GM21737 (cell line): ENCODE results near the gene GRM8.

ENCODE experiments used
- ATAC-seq: cut with Tn5 transposase; IDR thresholded peaks from one replicate; pipeline ENCODE4 v1.9.1; 2021; ENCODE audit warnings: mild to moderate bottlenecking, moderate library complexity; ENCODE audit not compliant: unreplicated experiment

Gene GRM8

DNA sequence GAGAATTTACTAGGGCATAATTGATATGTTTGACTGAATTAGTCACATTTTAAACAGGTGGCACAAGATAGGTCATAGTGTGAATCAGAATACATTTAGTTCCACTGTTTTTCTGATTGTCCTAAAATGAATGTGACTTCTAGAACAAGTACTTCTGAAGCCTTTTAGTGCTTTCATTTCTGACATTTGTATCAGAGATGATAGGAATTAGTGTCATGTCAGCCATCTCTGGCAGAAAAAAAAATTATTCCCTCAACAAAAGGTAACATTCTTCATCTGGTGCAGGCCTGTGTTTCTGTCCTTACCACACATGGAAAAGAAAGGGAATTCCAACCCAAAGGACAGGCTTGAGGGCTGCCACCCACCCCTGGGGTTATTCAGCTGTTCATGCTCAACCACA, 21.3 kb downstream of the GRM8 start:
- no peak for ATAC-seq

- no peak for ATAC-seq
Observed at GRCh38 chr7:127230192-127230925, 22.4 kb downstream of the GRM8 start.

- no peak for ATAC-seq
Observed at GRCh38 chr7:127226685-127227374, 25.9 kb downstream of the GRM8 start.

DNA sequence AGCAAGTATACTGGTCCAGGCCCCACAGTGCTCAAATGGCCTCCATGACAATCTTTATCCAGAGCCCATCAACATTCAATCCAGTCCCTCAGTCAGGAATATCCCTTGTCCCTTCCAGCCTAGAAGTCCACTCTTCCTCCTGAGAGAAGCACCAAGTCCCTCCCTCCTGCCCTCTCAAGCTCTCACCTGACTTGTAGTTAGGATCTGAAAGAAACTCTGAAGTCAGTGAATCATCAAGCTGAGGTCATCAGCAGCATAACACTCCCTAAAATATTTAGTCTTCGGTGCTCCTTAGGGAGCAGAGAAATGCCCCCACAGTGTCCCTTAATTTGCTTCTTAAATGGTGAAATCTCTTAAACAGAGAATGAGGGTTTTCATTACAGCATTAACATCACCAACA, 31.0 kb downstream of the GRM8 start:
- no peak for ATAC-seq

DNA sequence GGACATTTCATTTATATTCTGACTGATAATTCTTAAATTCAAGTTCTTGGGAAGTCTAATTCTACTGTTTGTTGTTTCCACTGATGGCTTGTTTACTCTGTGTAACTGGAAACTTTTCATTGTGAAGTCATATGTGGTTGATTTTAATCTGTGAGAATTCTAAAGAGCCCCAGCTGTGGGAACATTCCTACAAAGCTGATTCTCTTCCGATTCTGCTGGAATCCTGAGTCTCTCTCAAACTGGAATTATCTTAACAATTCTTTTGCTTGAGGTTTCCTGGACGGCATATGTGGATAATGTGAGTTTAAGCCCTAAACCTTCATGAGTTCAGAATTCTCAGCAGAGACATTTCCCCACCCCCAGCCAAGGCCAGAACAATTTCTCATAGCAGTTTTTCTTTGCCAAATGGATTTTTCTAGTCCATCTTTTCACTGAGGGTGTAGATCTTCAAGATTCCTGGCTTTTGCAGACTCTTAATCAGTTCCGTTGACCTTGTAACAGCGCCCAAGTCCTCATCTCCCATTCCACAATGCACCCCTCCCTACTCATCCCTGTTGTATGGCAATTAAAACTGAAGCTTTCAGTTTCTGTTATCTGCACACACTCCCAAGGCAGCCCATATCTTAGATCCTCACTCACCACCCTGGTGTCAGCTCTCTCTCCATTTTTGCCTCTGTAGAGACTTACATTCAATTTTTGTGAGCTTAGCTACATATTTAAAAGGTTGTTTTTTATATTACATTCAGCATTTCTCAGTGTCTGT, 37.6 kb downstream of the GRM8 start:
- no peak for ATAC-seq

DNA sequence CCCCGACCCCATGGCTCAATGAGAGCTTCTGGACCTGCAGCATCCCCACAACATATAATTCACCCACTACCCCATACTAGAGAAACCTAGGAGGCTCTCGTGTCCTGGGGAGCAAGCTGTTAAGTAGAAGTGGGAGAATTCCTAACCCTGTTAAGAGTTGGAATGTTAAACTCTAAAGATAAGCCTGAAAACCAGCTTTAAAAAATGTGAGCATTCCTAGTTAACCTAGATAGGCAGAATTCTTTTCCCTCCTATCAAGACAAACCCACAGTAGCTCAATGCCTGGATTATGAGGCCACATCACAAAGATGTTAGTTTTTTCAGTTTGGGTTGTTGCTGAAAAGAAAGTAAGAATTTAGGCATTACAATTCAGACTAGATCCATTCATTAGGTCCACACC, 42.9 kb downstream of the GRM8 start:
- no peak for ATAC-seq

DNA sequence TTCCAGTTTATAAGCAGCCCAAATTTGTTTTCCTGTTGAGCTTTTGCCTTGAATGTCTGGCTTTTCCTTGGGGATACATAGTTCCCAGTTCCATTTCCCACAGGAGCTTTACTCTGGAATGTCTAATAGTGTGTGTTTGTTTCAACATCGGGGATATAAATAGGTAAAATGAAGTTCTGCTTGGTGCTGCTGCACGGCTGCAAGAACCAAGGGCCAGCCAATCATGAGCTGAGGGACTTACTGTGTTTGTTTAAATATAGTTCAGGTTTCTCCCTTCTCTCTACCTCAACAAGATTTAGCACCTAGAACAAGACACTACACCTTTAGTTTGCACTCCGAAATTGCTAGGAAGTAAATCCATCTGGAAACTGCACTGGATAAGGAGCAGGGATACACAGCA, 43.9 kb downstream of the GRM8 start:
- no peak for ATAC-seq

GRCh38 chr7:127208351-127208750, 44.4 kb downstream of the GRM8 start:
- ATAC-seq, result no peak

DNA sequence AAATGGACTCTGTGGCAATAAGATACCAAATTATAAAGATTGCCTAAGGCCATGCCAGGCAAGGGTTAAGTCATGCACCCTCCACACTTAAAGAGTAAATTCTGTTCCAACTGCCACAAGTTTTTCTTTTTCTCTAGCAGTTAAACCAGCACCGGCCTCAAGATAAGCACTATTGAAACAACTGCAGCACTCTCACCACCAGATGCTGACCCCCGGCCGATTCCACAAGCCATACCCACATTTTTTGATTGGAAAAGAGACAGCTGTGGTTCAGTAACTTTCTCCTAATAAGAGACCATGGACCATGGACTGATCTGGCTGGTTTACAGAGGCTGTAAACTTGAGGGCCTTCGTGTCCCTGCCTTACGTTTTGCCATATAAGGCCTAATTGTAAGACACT, 44.9 kb downstream of the GRM8 start:
- no peak for ATAC-seq

DNA sequence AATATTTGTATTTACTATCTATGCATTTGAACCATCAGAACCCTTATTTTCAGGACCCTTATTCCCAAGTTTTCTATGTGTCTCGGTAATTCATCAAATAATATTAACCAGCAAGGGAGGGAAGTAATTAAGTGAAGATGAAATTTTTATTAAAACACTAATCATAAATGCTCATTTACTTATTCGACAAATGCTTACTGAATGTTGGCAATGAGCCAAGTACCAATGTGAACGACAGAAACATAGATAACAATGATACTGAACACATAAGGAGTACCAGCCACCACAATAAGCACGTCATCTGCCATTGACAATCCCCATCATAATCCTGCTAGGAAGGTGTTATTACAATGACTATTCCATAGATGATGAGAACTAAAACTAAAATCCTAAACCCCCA, 45.5 kb downstream of the GRM8 start:
- no peak for ATAC-seq

DNA sequence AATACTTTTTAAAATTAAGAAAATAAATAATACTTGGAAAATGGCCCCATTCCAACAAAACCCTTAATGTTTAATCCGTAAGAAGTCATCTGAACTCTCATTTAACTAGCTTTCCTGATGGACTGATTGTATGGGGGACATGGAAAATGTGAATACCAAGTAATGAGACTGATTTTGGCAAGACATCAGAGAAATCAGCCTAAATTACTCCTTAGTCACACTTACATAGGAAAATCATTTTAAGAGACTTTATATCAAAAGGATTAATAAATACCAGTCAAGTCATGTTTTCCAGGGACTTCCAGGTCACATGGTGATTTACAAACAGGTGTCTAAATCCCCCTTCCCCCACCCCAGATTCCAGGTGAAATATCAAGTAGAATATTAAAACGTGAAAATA, 58.2 kb downstream of the GRM8 start:
- ATAC-seq, result no peak

DNA sequence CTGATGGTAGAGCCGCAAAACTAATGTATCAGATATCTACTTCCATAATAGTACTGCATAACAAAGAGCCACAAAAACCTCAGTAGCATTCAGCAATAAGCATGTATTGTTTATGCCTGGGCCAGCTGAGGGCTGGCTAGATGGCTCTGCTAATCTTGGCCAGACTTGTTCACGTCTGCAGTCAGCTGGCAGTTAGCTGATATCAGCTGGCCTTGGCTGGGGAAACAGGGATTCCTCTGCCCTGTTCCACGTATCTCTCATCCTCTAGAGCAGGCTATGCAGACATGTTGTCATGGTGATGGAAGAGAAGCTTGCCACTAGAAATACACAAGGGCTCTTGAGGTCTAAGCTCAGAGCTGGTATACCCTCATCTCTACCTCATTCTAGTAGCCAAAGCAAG, 62.9 kb downstream of the GRM8 start:
- no peak for ATAC-seq

DNA sequence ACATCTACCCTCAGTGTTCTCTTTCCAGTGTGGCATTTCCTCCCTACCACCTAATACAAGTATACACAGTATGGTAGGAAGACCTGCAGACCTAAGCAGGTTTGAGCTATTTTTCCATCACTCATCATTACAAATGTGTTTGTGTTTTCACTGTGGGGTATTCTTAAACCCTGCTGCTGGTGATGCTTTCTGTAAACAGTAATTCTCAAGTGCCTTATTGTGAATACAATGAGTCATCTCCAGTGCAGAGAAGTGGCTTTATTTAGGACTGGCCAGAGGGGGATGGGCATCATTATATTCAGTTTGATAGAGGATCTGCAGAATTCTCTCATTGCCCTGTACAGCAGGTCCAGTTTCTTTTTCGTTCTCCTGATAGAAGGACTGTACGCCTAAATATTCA, 63.7 kb downstream of the GRM8 start:
- ATAC-seq, result no peak

DNA sequence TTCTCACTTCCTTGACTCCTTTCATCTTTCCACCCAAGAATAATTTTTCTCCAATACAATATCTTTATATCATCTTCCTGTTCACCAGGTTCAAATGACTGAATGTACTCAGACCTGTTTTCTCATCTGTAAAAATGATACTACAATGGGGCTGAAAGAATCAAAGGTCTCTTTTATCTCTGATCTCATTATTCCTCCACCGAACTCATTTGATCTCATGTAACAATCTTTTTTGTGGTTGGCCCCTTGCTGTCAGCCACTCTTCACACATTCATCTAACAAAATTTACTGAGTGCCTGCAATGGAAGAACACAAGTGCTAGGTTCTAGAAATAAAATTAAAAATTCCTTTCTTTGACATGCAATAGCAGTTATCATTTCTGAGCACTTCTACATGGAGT, 65.0 kb downstream of the GRM8 start:
- ATAC-seq, result no peak

- no peak for ATAC-seq
Observed at GRCh38 chr7:127186686-127187085, 66.1 kb downstream of the GRM8 start.

GRCh38 chr7:127177156-127177555, 75.6 kb downstream of the GRM8 start:
- no peak for ATAC-seq

DNA sequence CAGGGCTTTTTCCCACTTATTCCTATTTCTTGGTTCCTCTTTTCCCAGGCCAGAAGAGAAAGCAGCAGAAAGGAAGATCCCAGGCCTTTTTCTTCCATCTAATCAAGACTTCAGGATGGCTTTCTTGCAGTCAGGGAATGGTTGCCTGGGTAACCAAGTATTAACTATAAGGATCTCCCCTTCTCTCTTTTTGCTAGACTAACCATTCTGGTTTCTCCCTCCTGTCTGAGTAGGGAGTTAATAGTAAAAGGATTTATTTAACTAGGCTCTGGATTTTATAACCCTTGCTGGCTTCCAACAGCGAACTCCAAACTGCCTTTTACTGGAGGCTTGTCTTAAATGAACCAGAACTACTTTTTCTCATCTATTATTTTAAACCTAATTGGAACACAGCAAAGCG, 90.4 kb downstream of the GRM8 start:
- no peak for ATAC-seq

- ATAC-seq, result no peak
Observed at GRCh38 chr7:127158659-127159058, 94.1 kb downstream of the GRM8 start.

DNA sequence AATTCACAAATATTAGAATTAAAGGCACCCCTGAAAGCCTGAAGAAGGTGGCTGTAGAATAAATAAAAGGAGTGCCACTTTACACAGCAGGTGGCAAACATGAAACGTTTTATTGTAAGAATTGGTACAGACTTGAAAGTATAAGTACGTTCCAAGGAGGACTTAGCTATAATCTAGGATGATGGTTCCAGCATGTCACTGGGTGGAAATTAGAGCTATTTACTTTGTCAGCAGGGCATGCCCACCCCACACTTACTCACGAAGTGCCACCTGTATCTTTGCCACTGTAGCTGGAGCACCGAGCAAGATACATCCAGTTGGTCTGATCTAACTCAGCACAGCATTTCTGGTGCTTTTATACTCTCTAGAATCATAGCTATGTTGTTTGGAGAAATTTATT, 97.8 kb downstream of the GRM8 start:
- ATAC-seq, result no peak

- ATAC-seq, result no peak
Observed at GRCh38 chr7:127154101-127154500, 98.6 kb downstream of the GRM8 start.

- ATAC-seq, result no peak
Observed at GRCh38 chr7:127153315-127153714, 99.4 kb downstream of the GRM8 start.

DNA sequence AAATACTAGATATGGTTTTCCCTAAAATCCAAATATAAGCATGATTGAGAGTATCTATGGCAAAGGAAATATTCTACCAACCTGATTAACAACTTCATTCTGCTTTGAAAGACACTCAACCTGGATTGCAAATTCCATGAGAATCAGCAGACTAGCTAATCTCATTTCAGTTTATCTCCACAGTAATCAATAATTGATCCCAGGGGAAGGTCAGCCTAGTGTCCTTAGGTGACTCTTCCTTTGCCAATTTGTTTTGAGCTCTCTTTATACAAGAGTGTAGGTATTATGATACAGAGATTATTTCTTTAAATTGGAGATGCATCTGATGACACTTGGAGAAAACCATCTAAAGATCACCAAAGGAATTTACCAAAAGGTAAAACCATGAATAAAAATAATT, 100.3 kb downstream of the GRM8 start:
- ATAC-seq, result no peak
